ENCODE measurements around the gene MRPS15.

DNA sequence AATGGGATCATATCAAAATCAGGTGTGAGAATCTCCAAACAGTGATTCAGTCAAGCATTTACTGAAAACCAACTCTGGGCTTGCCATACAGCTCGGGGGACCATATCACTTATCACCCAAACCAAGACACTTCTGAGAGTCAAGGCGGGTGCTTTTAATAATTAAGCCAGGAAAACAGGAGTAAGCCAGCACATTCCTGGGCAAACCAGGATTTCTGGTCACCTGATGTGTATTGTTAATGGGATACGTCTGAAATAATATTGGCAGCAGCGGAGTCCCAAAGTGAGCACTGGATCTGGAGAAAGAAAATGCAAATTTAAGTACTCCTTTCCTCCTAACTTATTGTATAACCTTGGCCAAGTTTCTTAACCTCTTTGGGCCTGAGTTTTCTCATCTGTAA, 31.6 kb downstream of the MRPS15 start:
- no peak for TF ChIP-seq POLR2AphosphoS5 (IDR thresholded peaks at IDR 0.05; ENCODE audit: low read depth, low read length)
- TF ChIP-seq POLR2A (IDR thresholded peaks at IDR 0.05; ENCODE audit: low read depth, low read length), result no peak
